HG03139 (cell line): ENCODE data around the gene CDK11A.
"Not testable (repeated sequence)": the region's sequence is repeated elsewhere in the genome, so short reads cannot be mapped to it uniquely, and the experiment has no call there.

Experiments used
- ATAC-seq: cut with Tn5 transposase; IDR thresholded peaks from one replicate; pipeline ENCODE4 v1.9.1; 2021; ENCODE audit not compliant: unreplicated experiment

The CDK11A gene

DNA sequence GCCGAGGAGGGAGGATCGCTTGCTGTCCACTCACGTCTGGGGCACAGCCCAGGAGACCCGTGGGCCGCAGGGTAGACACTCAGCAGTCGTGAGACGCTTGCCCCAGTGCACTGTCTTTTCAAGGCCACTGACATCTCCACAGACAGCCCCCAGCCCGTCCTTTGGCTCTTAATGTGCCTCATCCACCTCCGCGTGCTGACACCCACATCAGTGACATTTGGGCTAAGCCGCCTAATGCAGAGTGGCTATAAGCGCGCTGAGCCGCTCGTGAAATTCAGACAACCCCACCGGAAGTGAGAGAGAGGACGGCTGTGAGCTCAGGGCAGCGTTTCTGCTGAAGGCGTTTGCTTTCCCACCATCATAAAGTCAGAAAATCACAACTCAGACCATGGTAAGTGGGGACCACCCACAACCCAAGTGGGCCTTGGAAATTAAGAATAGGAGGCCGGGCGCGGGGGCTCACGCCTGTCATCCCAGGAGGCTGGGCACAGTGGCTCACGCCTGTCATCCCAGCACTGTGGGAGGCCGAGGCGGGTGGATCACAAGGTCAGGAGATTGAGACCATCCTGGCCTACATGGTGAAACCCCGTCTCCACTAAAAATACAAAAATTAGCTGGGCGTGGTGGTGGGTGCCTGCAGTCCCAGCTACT, 40.0 kb downstream of the CDK11A start:
- no peak for ATAC-seq

DNA sequence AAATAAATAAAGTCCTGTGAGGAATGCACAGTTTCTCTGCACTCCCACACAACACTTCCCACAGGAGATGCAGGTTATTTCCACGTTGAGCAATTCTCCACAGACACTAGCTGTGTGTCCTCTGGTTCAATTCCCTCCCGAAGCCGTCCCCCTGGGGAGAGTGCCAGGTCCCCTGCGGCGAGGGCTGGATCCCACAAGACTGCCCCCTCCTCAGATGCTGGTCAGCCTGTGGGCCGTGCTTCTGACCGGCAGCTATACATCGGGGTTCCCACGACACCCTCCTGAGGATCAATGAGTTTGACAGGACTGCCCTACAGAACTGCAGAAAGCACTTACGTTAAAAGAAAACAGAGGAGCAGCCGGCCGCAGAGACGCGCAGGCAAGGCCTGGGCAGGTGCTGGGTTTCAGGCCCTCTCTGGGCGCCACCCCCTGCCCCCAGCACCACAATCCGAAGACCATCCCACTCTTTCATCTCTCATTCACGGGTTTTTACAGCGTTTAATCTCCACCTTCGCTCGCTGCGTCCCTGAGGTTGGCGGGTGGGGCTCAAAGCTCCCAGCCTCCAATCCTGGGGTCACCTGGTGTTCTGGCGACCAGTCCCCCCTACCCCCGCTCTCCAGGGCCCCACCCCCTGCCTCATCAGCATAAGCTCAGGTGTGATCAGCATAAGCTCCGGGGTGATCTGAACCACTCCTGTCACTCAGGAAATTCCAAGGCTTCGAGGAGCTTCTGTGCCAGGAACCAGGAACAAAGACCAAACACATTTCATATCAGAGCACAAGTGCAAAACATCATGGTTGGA, 40.9 kb downstream of the CDK11A start:
- no peak for ATAC-seq

DNA sequence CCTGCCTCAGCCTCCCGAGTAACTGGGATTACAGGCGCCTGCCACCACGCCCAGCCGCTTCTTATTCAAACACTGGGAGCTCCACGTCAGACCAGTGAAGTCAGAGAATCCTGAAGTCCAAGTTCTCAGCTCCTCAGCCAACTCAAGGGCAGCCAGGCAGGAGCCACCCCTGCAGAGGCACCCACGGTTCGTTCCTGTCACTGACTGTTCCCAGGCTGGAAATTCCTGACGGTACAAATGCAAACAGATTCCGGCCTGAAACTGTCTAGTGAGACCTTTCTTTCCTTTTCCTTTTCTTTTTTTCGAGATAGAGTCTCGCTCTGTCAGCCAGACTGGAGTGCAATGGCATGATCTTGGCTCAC, 43.3 kb downstream of the CDK11A start:
- ATAC-seq: no peak

DNA sequence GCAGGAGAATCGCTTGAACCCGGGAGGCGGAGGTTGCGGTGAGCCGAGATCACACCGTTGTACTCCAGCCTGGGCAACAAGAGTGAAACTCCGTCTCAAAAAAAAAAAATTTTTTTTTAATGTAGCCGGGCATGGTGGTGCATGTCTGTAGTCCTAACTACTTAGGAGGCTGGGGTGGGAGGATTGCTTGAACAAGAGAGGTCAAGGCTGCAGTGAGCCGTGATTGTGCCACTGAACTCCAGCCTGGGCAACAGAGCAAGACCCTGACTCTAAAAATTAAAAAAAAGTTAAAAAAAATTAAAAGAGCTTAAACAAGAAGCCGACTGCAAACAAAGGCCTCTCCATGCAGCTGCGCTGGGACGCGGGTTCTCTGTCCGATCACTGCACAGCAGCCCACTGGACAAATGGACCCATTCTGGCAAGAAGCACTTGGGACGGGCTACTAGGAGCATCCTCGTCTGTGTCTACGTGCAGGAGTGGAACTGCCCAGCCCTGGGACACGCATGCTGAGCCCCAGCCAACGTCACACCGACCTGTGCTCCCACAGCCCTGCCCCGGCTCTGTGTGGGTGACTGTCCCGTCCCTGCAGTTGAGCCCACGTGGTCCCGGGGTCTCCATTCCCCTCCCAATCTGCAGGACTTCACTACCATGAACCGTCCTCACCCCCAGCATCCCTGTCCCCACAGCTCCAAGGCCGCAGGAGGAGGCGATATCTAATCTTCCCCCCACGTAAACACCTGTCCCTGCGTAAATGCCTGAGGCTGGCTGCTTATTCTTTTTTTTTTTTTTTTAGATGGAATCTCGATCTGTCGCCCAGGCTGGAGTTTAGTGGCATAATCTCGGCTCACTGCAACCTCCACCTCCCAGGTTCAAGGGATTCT, 43.9 kb downstream of the CDK11A start:
- ATAC-seq: no peak

DNA sequence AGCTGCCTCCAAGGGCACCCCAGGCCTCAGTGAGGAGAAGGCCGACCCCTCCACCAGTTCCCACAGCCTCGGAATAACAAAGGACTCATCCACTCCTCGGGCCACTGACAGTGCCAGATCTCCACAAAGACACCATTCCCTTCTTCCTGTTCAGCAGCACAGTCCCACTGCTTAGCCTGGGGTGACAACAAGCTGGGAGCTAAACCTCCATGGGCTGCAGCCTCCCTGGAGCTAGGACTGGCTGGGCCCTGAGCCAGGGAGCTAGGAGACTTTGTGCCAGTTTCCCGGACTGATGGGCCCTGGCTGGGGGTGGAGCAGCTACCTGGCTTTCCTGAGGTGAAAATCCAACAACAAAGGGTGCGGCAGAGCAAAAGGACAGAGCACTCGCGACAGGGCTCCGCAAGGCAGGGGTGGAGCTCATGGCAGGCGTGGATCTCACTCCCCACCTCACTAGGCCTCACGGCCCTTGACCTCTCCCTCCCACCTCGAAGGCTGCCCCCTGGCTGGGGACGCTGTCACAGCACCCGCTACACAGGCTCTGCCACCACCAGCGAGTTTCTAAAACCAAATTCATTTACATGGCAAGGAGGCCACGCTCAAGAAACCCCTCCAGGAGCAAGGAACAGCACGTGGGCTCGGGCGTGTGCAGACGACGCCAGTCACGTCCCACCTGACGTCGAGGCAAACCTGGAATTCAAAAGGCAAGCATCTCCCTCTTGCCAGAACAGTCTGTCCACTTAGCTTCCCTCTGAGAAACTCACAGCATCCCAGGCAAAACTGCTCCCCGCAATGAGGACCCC, 45.4 kb downstream of the CDK11A start:
- no peak for ATAC-seq

DNA sequence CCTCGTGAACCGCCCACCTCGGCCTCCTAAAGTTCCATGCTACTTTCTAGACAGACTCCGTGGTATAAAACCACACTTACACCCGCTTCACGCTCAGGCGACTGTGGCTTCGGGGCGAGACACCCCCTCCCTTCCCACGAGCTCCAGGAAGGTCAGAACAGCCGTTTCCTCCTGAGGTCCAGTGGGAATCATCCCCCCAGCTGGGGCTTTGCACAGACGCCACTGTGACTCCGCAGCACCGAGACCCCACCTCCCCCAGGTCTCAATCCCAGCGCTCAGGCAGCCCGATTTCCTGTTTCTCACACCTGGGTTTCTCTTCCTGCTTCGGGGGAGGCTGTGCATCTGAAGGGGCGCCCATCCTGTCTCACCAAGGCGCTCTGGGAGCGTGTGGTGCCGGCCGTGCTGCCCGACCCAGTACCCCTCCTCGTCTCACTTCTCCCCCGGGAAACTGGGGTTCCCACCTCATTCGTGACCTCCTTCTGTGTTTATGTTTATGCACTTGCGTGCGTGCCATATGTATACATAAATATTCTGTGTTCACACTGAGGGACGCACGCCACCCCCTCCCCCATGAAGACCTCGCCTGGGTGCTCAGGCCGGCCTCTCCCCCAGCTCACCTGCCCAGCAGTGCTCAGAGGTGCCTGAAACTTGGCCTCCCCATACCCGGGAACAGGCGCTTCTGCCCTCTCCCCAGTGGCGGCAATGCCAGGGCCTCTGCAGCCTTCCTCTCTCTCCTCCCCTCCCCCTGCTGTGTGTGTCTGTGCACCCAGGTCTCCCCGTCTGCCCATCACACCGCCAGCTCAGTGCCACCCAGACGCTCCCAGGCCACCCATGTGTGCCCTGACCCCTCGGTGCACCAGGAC, 46.2 kb downstream of the CDK11A start:
- peak; percentile 73 for ATAC-seq

DNA sequence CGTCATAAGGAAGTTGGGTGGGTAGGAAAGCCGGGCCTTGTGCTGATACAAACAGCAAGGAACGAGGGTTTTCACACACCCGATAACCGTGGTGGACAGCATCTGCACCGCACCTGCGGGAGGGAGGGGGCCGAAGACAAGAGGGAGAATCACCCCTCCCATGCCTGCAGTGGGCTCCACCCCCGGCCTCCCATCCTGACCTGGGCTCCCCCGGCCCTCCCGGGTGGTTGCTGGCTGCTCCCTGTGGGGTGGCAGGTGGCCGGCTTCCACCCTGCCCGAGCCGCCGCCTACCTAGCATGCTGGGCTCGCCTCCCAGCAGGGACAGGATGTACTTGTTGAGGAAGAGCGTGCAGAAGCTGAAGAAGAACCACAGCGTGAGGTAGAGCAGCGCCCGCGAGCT, 48.1 kb downstream of the CDK11A start:
- ATAC-seq: not testable (repeated sequence)

DNA sequence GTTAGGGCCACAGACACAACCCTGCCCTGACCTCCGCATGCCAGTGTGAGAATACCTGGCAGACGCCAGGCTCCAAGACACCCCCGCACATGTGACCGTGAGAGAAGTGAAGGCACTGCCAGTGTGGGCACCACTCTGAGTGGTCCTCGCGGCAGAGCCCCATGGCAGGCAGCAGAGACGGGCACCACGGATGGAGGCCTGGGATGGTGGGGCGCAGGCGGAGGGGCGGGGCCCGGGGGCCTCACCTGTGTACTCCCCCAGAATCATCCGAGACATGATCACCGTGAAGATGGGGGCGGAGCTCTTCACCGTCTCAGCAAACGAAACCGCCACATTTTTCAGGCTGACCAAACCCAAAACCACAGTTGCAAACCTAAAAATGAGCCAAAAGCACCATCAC, 48.9 kb downstream of the CDK11A start:
- ATAC-seq: not testable (repeated sequence)

DNA sequence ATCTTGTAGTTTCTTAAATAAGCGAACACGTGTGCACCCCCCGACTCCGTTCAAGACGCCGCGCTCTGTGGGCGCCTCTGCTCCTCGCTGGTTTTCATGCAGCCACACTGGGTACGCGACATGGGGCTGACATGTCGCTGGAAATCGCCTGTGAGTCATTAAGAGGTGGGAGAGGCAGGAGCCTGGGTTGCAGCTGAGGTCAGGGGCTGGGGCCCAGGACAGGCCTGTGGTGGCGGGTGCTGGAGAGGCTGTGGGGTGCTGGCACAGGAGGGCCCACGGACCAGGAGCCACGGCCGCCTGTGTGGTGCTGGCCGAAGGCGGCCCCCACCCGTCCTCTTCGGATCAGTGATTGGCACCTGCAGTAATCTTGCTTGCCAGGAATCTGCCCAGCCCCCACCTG, 49.4 kb downstream of the CDK11A start:
- ATAC-seq: not testable (repeated sequence)

DNA sequence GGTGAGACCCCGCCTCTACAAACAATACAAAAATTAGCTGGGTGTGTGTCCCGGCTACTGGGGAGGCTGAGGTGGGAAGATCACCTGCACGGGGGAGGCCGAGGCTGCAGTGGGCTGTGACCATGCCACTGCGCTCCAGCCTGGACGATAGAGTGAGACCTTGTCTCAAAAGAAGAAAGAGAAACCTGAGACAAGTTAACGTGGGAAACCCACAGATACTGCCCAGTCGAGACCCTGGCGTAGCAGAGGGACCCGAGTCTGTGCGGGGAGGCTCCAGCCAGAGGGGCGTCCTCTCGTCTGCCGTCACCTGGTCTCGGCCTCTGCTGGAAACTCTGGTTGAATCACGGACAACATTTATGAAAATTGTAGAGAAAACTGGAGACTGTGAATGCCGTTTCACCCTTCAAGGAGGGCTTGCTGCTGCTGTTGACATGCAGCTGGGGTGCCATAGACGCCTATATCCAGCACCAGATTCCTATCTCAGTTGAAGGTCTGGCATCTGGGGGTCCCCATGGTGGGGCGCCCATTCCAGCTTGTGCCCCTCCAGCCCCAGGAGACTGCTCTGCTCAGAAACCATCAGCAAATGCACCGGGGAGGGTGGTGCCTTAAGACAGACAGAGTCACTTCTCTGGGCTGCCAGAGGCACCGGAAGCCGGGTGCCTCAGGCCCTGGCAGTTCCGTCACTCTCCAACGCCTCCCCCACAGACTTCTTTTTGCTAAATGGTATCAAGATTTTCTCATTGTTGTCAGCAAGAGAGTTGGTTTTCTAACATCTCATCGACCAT, 51.8 kb downstream of the CDK11A start:
- no peak for ATAC-seq

DNA sequence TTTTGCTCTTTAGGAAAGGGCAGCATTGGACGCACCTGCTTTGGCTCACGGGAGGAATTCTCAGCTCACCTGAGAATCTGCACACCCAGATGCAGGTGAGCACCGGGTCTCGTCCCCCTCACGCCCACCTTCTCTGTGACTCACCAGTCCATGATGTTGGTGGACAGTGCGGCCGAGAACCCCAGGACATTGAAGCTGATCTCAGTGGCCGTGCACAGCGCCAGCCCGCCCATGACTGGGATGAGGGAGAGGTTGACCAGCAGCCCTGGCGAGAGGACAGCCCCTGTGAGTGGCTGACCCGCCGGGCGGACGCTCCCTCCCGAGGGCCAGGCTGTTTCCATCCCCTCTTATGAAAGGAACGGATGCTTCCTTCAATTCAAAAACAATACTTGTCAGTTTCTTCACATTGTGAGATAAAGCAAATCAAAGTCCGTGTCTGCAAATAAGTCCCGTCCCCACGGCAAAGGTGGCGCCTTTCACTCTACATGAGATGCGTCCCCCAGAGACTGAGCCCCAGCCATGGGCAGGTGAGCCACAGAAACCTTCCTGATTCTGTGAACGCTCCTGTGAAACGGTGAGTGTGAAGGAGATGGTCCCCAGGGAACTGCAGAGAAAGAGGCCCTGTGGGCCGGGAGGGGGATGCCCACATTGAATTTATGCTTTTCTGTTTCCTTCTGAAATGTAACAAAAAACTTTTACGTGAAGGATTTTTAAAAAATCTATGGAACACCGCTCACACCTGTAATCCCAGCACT, 52.6 kb downstream of the CDK11A start:
- no peak for ATAC-seq

DNA sequence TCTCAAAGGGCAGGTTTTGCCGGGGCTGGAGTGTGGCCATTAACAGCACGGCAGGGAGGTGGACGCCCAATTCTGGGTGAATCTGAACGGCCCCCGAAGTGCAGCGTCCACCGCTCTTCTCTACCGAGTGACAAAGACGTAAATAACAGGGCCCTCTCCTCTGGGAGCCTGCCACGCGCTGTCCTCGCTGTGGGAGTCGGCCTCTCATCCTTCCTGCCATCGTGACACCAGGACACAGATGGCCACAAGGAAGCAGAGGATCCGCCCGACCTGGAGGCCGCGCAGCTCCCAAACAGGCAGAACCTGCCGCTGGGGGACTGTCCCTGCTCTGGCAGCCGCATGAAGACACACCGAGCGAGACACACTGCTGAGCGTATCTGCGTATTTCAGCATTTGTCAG, 53.3 kb downstream of the CDK11A start:
- ATAC-seq: no peak

DNA sequence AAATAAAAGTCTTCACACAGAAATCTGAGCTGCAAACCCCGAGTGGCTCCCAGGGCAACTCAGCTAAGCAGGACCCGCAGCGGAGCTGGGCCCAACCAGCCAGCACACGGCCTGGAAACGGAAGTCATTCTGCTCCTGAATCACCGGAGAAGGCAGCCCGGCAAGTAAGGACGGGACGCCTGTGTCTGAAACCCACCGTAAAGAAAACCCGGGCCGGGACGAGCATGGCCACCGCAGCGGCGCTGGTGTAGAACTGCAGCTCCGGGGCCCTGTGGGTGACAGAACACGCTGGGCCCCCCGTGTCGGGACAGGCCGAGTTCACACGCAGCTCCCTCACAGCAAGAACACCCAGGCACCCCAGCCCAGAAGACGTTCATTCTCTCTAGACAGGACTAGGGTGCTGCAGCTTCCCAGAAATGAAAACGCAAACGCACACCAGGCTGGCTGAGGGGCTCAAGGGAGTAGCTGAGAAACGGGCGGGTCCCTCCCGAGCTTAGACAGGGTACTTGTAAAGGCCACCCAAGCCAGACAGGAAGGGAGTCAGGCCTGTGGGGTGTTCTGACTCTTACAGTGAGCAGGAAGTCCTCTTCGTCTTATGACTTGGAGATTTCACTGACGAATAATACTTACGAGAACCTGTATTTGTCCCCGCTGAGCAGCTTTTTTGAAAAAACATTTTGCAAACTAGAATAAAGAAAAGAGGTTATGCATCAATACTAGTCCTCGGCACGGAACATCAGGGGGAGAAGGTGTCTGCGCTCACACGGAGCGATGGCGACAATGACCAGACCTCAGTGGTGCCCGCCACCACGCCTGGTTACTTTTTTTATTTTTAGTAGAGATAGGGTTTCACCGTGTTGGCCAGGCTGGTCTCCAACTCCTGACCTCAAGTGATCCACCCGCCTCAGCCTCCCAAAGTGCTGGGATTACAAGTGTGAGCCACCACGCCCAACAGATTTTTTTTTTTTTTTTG, 54.4 kb downstream of the CDK11A start:
- no peak for ATAC-seq

DNA sequence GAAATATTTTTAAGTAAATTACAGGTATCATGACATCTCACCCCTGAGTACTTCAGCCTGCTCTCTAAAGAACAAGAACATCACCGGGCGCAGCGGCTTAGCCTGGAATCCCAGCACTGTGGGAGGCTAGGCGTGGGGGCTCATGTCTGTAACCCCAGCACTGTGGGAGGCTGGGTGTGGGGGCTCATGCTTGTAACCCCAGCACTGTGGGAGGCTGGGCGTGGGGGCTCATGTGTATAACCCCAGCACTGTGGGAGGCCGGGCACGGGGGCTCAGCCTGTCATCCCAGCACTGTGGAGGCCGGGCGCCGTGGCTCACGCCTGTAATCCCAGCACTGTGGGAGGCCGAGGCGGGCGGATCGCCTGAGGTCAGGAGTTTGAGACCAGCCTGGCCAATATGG, 57.6 kb downstream of the CDK11A start:
- ATAC-seq: no peak

DNA sequence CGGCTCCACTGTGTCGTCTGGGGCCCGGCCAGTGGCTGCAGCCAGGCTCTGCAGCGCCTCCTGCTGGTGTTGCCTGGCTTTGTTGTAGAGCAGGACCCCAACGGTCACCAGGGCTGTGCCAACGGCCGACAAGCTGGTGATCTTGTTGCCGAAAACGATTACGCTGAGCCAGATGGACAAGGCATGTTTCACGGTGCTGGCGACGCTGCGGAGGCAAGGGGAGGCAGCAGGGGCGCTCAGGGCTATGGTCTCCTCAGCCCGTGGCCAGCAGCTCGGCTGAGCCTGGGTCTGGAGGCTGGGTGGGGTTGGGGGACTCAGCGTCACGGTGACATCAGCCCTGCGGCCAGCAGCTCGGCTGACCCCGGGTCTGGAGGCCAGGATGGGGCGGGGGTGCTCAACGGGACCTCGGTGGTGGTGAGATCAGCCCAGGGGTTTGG, 58.3 kb downstream of the CDK11A start:
- ATAC-seq: no peak

DNA sequence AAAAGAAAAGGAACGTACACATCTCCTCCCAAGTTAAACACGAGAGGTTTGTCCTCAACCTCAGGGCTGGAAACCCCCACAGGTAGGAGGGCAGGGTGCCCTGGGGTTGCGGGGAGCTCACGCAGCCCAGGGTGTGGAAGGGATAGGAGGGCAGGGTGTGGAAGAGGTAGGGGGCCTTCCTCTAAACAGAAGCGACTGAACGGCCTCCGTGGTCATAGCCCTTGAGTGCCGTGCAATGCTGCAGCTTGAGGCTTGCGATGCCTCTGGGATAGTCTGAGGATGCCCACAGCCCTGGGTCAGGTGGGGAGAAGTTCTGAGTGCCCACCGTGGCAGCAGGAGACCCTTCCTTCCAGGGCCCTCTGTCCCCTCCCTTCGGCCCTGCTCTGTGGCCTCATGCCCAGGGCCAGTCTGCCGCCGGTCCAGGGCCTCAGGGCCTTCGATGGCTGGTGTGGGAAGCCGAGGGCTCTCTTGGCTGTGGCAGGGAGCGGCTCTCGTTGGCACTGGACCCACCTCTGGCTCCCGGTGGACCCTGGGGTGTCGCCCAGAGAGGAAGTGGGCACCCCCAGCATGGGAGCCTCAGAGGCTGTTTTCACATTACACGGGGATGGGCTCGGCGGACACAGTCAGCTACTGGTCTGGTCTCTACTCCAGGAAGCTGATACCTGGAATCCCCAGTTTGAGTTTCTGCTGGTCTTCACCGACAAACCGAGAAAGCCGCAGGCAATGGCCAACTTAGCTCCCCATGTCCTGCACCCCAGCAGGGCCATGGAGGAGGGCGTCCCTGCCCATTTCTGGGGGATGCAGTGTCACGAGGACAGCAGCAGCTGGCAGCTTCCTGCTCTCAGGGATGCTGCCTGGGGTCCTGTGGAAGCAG, 59.0 kb downstream of the CDK11A start:
- ATAC-seq: no peak
